ENCODE measurements around the gene CCDC83. TPM values are rescaled to one million over a fixed set of nuclear protein-coding genes. Genes with fewer than 3 reads are reported as not detected.

The CCDC83 gene
- total and polyA plus RNA-seq, 11 donors = not detected

DNA sequence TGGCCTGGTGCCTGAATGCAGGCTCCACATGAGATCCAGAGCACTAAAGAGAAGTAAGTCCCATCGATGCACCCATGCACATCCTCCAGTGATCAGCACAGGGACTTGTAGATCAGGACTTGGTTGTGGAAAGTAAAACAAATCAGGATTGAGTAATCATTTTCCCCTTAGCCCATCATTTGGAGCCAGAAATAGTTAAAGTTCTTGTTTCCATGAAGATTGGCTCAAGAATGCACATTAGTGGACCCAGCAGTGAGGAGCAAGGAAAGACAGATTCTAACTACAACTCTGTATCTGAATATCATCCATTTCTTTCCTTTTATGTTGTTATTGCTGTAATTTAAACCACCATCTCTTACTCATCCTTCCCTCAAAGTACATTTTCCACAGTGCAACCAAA is 19.1 kb downstream of the CCDC83 start:
- no peak for ATAC-seq
- intact Hi-C loops (cut with DNase I) = no loop called here
- H3K27me3 ChIP-seq = no peaks in the 10 kb centered on the region

DNA sequence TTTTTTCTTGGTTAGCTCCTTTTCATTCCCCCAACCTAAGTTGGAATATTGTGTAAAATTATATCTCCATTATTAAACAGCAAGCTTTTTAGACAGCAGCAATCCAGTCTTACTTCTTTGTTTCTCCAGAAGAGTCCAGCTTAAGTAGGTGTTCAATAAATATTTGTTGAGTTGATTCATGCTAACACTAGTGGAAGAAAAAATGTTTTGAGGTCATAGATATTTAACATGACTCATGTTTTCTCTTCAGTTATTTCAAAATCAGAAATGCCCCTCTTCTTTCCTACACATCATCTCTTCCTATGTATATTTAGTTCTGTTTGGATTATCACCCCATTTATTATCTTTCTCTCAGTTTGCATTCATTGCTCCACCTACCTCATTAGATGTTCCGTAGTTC is 20.3 kb downstream of the CCDC83 start:
- Histone ChIP-seq H3K27ac (no peak overlapping the region), H3K4me1 (no peaks in the 10 kb centered on the region), H3K9me3 (no peaks in the 10 kb centered on the region), H3K4me3 (no peak overlapping the region), H3K36me3 (no peaks in the 10 kb centered on the region), H3K27me3 (no peaks in the 10 kb centered on the region)
- no peak for TF ChIP-seq POLR2A (IDR thresholded peaks at IDR 0.05)
- TF ChIP-seq, protein P1, sequence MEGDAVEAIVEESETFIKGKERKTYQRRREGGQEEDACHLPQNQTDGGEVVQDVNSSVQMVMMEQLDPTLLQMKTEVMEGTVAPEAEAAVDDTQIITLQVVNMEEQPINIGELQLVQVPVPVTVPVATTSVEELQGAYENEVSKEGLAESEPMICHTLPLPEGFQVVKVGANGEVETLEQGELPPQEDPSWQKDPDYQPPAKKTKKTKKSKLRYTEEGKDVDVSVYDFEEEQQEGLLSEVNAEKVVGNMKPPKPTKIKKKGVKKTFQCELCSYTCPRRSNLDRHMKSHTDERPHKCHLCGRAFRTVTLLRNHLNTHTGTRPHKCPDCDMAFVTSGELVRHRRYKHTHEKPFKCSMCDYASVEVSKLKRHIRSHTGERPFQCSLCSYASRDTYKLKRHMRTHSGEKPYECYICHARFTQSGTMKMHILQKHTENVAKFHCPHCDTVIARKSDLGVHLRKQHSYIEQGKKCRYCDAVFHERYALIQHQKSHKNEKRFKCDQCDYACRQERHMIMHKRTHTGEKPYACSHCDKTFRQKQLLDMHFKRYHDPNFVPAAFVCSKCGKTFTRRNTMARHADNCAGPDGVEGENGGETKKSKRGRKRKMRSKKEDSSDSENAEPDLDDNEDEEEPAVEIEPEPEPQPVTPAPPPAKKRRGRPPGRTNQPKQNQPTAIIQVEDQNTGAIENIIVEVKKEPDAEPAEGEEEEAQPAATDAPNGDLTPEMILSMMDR (IDR thresholded peaks at IDR 0.05) = no peak
- intact Hi-C loops (cut with DNase I) = no loop called here
- ATAC-seq (no peak), DNase-seq (no peak)
- whole genome bisulfite sequencing, 4 donors = 40 to 93% (median 86%) methylated on average over 1 of the region's 1 CpG

More for the DNA sequence above, 19.1 kb downstream of the CCDC83 start:
- Histone ChIP-seq H3K4me3 (no peak overlapping the region), H3K4me1 (no peaks in the 10 kb centered on the region), H3K9me3 (no peaks in the 10 kb centered on the region), H3K36me3 (no peaks in the 10 kb centered on the region), H3K27ac (no peak overlapping the region)
- TF ChIP-seq, protein P1 (IDR thresholded peaks at IDR 0.05) = no peak
- TF ChIP-seq POLR2A (IDR thresholded peaks at IDR 0.05) = no peak
- WGBS, 4 donors = 63 to 84% (median 79%) methylated on average over 1 of the region's 1 CpG
- DNase-seq = no peak

DNA sequence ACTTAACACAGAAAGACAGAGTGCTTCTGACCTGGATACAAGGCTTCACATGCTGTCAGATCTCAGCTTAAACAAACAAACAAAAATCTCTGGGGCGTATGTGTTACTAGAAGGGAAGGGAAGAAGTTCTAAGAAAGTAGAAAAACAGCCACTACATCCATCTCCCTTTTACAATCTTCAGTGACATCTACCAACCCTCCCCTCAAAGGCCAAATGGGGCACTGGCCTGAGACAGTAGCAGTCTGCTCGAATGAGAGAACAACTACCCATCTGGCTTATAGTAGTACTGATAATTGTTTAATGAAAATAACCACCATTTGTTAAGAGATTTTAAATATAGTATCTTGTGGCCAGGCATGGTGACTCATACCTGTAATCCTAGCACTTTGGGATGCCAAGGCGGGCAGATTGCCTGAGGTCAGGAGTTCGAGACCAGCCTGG is 29.4 kb downstream of the CCDC83 start:
- intact Hi-C loops (cut with DNase I) = no loop called here
- TF ChIP-seq, protein P1 (IDR thresholded peaks at IDR 0.05) = no peak
- no peak for TF ChIP-seq POLR2A (IDR thresholded peaks at IDR 0.05)
- Histone ChIP-seq H3K4me1 (no peaks in the 10 kb centered on the region), H3K9me3 (no peaks in the 10 kb centered on the region), H3K27ac (no peak overlapping the region), H3K27me3 (no peaks in the 10 kb centered on the region), H3K4me3 (no peak overlapping the region), H3K36me3 (no peaks in the 10 kb centered on the region)
- WGBS, 4 donors = 71 to 83% (median 76%) methylated on average over 4 of the region's 4 CpGs
- ATAC-seq = no peak
- no peak for DNase-seq

DNA sequence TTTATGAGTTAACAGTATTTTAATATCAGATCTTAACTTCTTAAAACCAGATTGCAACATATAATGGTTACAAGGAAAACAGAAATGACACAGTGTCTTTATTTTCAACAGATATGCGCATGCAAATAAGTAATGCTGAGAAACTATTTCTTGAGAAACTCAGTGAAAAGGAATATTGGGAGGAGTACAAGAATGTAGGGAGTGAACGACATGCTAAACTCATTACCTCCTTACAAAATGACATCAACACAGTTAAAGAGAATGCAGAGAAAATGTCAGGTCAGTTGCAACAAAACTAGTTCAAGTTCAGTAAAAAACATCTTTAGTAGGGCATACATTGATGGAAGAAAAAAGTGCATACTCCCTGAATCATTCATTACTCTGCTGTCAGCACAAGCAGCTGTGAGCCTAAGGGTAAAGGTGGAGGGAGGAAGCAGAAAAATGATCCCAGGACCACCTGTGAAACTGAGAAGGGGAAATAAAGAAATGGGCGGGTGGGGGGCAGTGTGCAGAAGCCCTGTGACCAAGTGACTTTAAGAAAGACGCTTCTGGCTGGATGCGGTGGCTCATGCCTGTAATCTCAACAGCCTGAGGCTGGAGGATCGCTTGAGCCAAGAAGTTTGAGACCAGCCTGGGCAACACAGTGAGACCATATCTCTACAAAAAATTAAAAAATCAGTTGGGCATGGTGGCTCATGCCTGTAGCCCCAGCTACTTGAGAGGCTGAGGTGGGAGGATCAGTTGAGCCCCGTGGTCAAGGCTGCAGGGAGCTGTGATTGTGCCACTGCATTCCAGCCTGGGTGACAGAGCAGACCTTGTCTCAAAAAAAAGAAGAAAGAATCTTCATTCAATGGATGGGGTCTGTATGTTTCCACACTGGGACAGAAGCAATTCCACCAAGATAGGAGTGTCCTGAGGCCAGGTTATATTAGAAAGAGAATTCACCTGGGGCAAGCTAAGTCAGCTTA is 31.2 kb downstream of the CCDC83 start:
- intact Hi-C loops (cut with DNase I) = no loop called here
- DNase-seq (no peak), ATAC-seq (no peak)
- no peaks in the 10 kb centered on the region for H3K27me3 ChIP-seq
- no peaks in the 10 kb centered on the region for H3K9me3 ChIP-seq
- no peaks in the 10 kb centered on the region for H3K36me3 ChIP-seq
- 75 to 78% (median 77%) methylated on average over 7 of the region's 7 CpGs for WGBS, 4 donors
- H3K4me1 ChIP-seq = no peaks in the 10 kb centered on the region
- no peak for TF ChIP-seq POLR2A (IDR thresholded peaks at IDR 0.05)
- TF ChIP-seq, protein P1 (IDR thresholded peaks at IDR 0.05) = no peak
- no peak overlapping the region for H3K4me3 ChIP-seq
- no peak overlapping the region for H3K27ac ChIP-seq

All from heart left ventricle (tissue), 16 donors.